ENCODE results near the gene COQ2.
"Not testable (repeated sequence)": the region's sequence is repeated elsewhere in the genome, so short reads cannot be mapped to it uniquely, and the experiment has no call there.

The COQ2 gene, protein sequence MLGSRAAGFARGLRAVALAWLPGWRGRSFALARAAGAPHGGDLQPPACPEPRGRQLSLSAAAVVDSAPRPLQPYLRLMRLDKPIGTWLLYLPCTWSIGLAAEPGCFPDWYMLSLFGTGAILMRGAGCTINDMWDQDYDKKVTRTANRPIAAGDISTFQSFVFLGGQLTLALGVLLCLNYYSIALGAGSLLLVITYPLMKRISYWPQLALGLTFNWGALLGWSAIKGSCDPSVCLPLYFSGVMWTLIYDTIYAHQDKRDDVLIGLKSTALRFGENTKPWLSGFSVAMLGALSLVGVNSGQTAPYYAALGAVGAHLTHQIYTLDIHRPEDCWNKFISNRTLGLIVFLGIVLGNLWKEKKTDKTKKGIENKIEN

DNA sequence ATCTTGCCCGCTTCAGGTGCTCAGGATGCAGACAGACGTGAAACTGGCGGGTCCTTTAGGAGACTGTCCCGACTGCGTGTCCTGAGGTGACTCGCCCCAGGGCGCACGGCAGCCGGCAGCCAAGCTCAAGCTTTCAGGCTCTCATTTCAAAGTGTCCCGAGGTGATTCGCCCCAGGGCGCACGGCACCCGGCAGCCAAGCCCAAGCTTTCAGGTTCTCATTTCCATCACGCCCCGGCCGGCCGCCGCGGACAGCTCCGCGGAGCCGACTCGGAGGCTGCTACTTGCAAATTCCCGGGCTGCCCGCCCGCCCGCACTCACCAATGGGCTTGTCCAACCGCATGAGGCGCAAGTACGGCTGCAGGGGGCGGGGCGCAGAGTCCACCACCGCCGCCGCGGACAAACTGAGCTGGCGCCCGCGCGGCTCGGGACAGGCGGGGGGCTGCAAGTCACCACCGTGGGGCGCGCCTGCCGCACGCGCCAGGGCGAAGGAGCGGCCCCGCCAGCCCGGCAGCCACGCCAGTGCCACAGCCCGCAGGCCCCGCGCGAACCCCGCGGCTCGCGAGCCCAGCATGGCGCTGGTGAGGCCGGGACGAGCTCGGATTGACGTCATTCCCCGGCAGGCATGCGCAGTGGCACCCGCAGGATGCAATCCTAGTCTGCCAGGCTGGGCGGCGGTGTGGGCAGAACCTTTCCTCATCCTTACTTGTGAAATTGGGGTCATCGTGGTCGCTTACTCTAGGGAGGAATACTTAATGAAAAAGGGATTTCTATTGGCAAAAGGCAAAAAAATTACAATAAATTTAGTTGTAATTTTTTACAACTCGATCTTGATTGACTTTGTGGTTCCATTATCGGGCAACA is at the start of gene COQ2:
Gene COQ2, minus strand, starts transcription at position 606 of the 862 bp plus-strand sequence. Its CDS starts 34 bp downstream, at position 572.
- DNase-seq: peak; percentile 93

DNA sequence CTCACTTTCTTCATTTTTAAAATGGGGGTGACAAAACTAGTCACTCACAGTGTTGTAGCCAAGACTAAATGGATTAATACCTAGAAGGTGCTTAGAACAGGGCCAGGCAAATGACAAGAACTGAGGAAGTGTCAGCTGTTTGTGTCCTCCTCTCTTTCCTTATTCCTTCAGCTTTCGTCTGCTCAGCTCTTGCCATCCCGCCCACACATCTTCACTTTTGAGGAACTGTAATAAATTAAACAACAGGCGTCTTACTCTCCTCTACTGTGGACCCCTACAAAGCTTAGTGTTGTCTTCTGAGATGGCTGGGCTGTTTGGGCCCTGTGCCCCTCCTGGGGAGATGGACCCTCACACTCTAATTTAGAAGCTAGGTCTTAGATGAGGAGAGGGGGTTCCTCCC is 47.4 kb upstream of the COQ2 start:
- DNase-seq: no peak

DNA sequence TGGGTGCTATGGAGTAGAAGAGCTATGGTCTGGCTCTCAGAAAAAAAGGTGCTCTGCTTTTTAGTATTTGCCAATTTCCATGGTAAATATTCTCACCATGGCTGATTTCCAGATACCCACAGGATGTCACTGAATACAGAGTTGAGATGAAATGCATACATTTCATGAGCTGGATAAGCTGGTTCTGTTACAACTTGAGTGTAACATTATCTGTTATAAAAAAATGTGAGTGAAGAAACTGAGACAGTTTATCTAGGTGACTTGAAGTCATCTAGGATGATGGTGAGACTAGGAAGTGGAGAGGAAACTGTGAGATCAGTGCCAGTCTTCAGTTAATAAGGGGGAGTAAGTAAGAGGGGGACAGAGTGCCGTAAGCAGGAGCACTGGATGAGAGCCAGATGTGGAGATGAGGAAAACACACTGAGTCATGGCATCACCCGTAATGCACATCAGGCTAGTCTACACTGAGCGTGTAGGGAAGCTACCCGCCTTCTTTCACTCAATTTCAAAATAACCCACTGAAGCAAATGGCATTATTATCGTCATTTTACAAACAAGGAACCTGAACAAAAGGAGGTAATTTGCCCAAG is 45.0 kb upstream of the COQ2 start:
- no peak for DNase-seq

DNA sequence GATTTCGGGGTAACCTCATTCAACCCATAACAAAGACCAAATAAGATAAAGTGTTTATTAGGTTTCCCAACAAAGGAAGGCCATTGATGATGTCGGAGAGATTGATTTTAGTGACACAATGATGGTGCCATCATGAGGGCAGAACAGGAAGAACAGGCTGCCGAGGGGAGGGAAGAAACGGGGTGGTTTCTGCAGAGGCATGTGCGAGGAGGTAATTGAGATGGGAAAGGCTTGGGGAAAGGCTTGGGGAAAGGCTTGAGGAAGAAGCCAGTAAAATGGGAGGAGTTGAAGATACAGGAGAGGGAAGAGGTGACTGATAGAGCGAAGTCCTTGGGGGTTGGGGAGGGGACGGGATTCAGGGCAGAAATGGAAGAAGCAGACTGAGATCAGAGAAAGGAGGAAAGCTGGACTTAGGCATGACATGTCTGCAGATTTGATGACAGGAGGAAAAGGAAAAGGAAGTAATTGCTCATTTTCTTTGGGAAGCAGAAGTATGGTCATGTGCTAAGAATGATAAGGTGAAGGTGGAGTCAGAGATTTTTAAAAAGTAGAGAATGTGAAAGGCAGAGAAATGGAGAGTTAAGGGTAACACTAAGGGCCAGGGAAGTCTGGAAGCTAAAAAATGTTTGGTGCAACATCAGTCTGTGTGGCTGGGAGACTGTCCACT is 44.1 kb upstream of the COQ2 start:
- no peak for DNase-seq

DNA sequence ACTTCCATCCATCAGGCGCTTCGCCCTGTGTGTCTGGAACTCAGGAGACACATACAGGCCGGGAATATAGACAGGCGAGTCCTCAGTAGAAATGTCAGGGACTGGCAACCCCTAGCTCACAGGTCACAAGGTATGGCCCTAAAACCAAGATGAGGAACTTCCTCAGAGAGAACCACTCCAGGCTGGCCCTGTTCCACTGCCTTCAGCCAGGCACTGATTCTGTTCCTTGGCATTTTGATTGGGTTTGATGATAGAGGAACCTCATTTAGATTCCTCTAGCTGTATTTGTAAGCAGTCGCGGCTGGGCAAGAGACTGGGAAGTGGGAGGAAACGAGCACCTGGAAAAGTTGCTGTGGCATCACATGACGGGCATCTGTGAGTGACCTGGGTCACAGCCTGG is 41.9 kb upstream of the COQ2 start:
- DNase-seq: no peak

DNA sequence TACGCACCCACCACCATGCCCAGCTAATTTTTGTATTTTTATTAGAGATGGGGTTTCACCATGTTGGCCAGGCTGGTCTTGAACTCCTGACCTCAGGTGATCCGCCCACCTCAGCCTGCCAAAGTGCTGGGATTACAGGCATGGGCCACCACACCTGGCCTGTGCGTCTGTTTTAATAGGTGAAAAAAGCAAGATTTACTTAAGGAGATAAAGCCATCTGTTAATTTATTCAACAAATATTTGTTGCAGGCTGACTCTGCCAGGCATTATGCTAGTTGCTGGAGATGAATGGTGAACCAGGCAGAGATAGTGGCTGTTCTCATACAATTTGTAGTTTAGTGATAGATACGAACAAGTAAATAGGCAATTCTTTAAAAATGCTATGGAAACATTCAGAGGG is 40.7 kb upstream of the COQ2 start:
- not testable (repeated sequence) for DNase-seq

DNA sequence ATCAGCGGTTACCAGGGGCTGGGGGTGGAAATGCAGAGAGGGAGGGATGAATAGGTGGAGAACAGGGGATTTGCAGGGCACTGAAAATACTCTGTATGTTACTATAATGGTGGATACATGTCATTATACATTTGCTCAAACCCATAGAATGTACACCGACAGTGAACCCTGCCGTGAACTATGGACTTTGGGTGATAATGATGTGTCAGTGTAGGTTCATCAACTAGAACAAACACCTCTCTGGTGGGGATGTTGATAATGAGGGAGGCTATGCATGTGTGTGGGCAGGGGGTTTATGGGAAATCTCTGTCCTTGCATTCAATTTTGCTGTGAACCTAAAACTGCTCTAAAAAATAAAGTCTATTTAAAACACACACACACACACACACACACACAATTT is 38.5 kb upstream of the COQ2 start:
- DNase-seq: no peak

DNA sequence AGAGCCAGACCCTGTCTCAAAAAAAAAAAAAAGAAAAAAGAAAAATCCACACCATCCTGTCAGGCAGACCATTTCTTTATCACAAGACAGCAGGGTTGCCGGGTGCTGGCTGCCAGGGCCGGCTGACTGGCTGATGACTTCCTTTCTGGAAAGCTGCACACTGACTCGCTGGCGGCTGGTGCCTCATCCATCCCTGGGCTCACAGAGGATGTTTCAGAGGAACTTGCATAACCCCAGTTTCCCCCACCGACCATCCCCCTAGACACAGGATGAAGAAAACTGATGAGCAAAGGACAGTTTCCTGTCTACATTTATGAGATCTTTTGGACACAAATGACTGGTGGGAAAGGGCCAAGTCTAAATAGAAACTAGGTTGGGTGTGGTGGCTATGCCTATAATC is 36.0 kb upstream of the COQ2 start:
- no peak for DNase-seq

DNA sequence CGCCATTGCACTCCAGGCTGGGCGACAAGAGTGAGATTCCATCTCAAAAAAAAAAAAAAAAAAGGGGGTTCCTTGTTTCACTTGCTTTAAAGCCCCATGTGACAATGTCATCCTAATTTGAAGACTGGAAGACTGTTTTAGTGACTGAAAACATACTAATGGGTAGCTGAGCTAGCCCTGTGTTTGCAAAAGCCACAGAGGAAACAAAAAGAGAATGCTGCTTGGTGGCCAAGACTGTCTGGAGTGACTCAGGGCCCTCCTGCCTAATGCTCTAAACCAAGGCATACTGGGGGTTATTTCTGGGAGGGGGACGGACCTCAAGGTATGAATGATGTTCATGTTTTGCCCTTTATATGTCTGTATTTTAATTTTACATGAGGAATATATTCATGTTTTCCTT is 34.1 kb upstream of the COQ2 start:
- DNase-seq: no peak

DNA sequence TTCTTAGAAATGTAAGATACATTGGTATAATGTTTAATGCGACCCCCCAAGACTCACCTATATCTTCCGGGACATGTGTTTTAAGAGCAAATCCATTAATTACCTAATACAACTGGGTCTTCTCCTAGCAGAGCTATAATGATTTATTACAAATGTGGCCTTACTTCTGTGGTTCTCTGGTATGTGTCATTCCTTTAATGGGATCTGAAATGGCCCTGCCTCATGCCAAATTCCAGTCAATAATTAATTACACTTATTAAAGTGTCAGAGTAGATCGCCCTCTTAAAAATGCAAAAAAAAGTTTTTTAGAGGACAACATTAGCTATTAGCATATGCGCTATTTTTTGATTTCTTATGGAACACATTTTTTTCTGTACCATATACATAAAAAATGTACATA is 33.1 kb upstream of the COQ2 start:
- DNase-seq: no peak

DNA sequence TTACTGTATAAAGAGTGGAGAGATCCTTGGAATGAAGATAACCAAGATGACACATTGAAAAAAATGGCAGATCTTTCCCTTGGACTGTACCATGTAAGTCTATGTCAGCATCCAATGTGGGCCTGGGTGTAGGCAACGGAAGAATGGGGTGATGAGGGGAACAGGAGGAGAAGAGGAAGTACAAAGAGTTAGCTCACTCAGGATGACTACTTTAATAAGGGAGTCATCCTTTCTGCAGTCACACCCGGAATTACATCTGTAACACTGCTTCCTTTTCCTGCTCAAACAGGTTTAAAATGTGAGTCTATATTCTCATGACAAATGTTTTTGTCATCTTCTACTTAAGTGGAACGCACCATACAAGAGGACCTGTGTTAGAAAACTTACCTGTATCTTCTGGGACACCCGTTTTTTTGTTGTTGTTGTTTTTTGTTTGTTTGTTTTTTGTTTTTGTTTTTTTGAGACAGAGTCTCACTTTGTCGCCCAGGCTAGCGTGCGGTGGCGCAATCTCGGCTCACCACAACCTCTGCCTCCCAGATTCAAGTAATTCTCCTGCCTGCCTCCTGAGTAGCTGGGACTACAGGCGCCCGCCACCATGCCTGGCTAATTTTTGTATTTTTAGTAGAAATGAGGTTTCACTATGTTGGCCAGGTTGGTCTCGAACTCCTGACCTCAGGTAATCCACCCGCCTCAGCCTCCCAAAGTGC is 32.0 kb upstream of the COQ2 start:
- no peak for DNase-seq

DNA sequence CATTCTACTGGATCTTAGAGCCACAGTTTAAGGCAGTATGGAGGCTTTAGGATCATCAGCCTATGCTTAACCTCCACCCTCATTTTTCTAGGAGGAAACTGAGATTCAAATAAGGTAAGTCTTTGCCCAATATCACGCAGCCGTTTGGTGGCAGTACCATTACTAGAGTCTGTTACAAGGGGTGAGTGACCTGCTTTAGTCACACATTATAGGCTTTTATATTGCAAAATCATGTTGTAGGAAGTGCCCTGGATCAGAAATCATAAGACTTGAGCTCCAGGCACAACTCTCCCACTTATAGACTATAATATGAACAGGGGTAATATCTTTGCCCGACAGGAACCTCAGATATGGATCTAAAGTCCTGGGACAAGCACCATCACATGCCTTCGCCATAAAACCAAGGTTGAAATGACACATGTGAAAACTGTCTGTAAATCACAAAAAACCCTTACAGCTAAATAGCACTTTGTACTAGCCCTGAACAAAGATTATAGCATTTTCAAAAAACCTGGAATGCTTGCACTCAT is 30.8 kb upstream of the COQ2 start:
- no peak for DNase-seq

DNA sequence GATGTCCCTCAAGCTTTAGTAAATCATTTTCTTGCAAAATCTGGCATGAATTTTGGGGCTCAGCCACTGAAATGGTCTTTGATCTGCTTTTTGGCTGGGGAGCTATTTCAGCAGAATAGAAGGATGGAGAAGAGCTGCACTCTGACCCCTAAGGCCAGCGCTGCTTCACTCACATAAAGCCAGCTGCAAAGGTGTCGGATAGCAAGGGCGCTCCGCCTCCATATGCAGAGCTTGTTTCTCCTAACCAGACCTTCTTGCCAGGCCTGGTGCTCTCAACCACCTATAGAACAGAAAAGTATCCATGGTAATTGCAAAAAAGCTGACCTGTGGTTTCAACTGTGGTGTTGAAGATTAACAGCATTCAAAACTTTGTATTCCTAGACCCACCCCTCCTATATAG is 24.1 kb upstream of the COQ2 start:
- no peak for DNase-seq

DNA sequence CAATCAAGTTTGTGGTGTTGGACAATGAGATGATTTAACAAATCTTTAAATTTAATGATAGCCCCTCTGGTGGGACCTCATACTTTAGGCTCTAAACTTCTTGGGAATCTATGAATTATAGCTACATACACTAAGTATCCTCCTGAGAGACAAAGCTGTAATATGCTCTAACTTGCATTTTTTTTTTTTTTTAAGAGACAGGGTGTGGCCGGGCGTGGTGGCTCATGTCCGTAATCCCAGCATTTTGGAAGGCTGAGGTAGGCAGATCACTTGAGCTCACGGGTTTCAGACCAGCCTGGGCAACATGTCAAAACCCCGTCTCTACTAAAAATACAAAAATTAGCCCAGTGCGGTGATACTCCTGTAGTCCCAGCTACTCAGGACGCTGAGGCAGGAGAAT is 23.3 kb upstream of the COQ2 start:
- DNase-seq: no peak

DNA sequence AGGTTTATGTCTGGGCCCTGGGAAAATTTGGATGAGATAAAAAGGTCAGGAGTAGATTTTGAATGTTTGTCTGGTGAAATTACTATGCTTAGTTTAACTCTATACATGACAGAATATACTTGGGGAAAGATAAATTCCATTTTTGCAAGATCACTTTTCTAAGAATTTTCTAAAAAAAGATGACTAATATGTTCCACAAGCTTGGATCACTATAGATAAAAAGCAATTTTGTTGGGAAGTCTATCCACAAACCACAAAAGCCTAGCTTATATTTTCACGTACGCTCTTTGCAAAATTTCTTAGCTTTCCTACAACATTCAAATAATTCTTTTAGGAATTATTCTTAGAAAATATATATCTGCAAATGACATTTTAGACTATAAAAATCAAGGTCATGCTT is 20.6 kb upstream of the COQ2 start:
- no peak for DNase-seq

DNA sequence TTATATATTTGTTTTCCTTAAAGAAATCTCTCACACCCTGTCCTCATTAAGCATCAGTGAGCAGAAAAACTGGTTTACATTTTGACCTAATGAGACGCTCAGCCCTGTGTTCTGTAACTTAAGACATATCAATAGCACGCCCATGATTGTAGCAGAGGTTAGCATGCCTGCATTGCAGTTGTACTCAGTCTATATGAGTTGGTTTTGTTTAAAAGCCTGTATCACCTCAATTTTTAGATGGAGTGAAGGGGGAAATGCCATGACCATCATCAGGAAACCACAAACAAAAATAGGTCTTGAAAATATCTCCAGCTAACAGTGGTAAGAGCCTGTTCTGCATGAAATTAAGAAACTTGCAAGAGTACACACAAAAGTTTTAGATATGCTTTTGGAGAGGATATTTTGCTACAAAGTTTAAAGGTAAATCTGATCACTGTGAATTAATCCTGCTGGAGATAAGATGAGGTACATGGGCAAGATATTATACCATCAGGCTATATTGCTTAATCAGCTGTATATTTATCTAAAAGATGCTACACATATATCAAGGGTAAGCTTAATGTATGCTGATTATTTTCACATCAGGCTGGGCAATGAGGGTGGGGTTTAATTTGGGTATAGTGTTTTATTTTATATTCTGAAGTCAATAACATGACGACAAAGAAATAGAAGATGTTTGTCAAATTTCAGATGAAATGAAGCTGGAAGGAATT is 13.1 kb upstream of the COQ2 start:
- no peak for DNase-seq

DNA sequence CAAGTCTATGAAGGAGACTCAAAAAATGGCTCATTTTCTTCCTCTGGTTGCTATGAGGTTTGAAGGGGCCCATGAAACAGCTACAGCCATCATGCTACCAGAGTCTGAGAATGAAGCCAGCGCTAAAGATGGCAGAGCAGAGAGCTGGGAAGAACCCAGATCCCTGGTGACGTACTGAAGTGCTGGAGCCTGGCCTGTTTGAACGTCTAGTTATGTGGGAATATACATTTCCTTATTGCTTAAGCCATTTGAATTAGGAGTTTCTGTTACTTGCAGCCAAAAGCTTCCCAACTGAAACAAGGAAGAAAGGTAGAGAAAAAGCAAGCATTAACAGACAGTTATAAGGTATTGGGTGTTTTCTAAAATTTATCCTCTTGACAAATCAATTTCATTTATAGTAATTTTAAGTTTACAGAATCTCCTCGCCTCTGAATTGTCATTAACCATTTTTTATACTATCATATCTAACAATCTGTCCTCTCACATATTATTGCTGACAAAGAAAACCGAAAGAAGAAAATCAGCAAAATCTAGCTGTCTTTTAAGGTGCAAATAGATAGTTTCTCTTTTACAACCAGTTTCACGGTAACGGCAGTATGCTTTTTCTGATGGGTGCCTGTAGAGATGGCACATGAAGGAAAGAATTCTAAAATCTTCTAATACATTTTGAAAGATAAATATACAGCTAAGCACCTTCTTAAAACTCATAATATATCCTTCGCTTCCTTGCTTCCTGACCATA is 8.9 kb upstream of the COQ2 start:
- DNase-seq: no peak

DNA sequence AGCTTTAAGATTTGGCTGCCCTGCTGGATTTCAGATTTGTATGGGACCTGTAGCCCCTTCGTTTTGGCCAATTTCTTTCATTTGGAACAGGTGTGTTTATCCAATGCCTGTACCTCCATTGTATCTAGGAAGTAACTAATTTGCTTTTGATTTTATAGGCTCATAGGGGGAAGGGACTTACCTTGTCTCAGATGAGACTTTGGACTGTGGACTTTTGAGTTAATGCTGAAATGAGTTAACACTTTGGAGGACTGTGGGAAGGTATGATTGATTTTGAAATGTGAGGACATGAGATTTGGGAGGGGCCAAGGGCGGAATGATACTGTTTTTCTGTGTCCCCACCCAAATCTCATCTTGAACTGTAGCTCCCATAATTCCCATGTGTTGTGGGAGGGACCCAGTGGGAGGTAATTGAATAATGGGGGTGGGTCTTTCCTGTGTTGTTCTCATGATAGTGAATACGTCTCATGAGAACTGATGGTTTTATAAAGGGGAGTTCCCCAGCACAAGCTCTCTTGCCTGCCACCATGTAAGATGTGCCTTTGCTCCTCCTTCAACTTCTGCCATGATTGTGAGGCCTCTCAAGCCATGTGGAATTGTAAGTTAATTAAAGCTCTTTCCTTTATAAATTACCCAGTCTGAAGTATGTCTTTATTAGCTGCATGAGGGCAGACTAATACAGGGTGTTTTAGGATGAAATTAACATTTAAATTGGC is 5.6 kb upstream of the COQ2 start:
- DNase-seq: not testable (repeated sequence)

DNA sequence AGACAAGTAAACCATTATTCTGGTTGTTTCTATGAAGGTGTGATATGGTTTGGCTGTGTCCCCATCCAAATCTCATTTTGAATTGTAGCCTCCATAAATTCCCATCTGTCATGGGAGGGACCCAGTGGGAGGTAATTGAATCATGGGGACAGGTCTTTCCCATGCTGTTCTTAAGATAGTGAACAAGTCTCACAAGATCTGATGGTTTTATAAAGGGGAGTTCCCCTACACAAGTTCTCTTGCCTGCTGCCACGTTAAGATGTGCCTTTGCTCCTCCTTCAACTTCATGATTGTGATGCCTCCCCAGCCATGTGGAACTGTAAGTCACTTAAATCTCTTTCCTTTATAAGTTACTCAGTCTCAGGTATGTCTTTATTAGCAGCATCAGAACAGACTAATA is 3.8 kb upstream of the COQ2 start:
- DNase-seq: not testable (repeated sequence)

DNA sequence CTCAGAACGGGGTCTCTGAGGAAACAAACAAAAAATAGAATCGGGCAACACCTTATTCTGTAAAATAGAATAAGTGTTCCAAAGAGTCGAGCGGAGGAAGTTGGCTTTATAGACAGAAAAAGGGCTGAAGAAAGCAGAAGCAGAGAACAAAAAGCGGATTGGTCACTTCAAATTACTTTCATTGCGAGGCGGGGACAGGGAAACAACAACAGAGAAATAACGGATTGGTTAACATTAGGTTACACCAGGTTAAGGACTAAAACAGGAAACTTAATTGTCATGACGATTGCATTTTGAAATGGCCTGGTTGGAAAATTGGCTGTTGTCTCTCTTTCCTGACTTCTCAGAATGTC is 433 bp upstream of the COQ2 start:
- peak; percentile 66 for DNase-seq
